GM12892 (cell line): ENCODE results near the gene PKP3.

Source experiments
- POLR2AphosphoS5 ChIP-seq: IDR thresholded peaks from 2 replicates; pipeline ENCODE4 v1.6.1; 2011; ENCODE audit warnings: low read depth, low read length, control low read depth
- TAF1 ChIP-seq: IDR thresholded peaks from 2 replicates; pipeline ENCODE4 v1.6.1; 2011; ENCODE audit warnings: low read depth, mild to moderate bottlenecking, control low read depth, low read length, borderline replicate concordance

- no peak for TF ChIP-seq POLR2AphosphoS5
- TF ChIP-seq TAF1 = no peak
Measured at GRCh38 chr11:452916-453527, 59.0 kb downstream of the PKP3 start.
